Spleen (tissue), 11 donors: ENCODE results near the gene B4GALT2. TPM values are rescaled to one million over a fixed set of nuclear protein-coding genes. Genes with fewer than 3 reads are reported as not detected.

ENCODE experiments used
- DNase-seq: peaks from one replicate; pipeline ENCODE4 v3.0.0-alpha.2; 2020
- H3K27ac ChIP-seq, 8 donors: fragments of 200-600 bp; sonication (generic) in 7 of 8; 1 replicate in 4 of 8; 2 replicates in 4 of 8; pipeline versions ENCODE4 v1.5.0 to v1.8.0; 2016 to 2021; ENCODE audit warnings: inconsistent platforms in 4 of 8, mild to moderate bottlenecking in 4 of 8, moderate library complexity in 1 of 8
- H3K27me3 ChIP-seq, 7 donors: fragments of 200-600 bp; sonication (generic) in 6 of 7; replicated peaks in 1 of 7; 1 replicate in 4 of 7; 2 replicates in 3 of 7; pipeline versions ENCODE4 v1.5.0 to v1.8.0; 2016 to 2021; ENCODE audit warnings: inconsistent platforms in 3 of 7, mild to moderate bottlenecking in 1 of 7
- H3K36me3 ChIP-seq, 6 donors: fragments of 200-600 bp; sonication (generic) in 5 of 6; 1 replicate in 4 of 6; 2 replicates in 2 of 6; pipeline versions ENCODE4 v1.5.0 to v1.8.0; 2016 to 2021; ENCODE audit warnings: inconsistent platforms in 2 of 6
- H3K4me1 ChIP-seq, 6 donors: fragments of 200-600 bp; sonication (generic) in 5 of 6; 1 replicate in 3 of 6; 2 replicates in 3 of 6; pipeline versions ENCODE4 v1.5.0 to v1.8.0; 2016 to 2021; ENCODE audit warnings: inconsistent platforms in 3 of 6
- H3K4me3 ChIP-seq, 8 donors: fragments of 200-600 bp; sonication (generic) in 7 of 8; 1 replicate in 4 of 8; 2 replicates in 4 of 8; pipeline versions ENCODE4 v1.5.0 to v1.8.0; 2016 to 2021; ENCODE audit warnings: inconsistent platforms in 4 of 8, mild to moderate bottlenecking in 4 of 8, moderate library complexity in 2 of 8
- H3K9me3 ChIP-seq, 8 donors: fragments of 200-600 bp; sonication (generic) in 7 of 8; 1 replicate in 4 of 8; 2 replicates in 4 of 8; pipeline versions ENCODE4 v1.5.0 to v1.8.0; 2016 to 2021; ENCODE audit warnings: inconsistent platforms in 4 of 8
- POLR2A ChIP-seq, 3 donors: fragments of 450-650 bp; IDR thresholded peaks; one replicate each; pipeline ENCODE4 v1.5.1; 2017; ENCODE audit warnings: antibody characterized with exemption in 3 of 3, mild to moderate bottlenecking in 1 of 3
- POLR2AphosphoS5 ChIP-seq, 3 donors: sonication (generic); formaldehyde crosslinking; IDR thresholded peaks; one replicate each; pipeline ENCODE4 v1.5.1; 2017; ENCODE audit warnings: antibody characterized with exemption in 3 of 3
- WGBS, 5 donors: extraction: QIAGEN DNeasy Blood & Tissue Kit in 3 of 5; methylation state at CpG; one replicate each; pipeline versions ENCODE4 v1.1.5 to v1.1.7; 2013 to 2018; 5-methylcytosine and 5-hydroxymethylcytosine counted together
- intact Hi-C: fragments of 100-400 bp; cut with DNase I; formaldehyde crosslinking; loops from one replicate; pipeline ENCODE4 v1.15.0; 2023; ENCODE audit warnings: low total_unique reads
- polyA plus RNA-seq, 3 donors: library from polyadenylated mRNA; stranded (reverse); fragments of 200-250 nt; gene quantifications; one replicate each; pipeline ENCODE4 v1.2.1, GENCODE V29; 2013
- total RNA-seq, 7 donors: library from RNA; depleted of rRNA in 3 of 7; stranded (reverse); fragments of >200 nt in 3 of 7; fragmentation: NEBNext Ultra II Directional in 4 of 7; extraction: Animal tissue kit (Norgen Biotek cat#: 25700) in 4 of 7; gene quantifications; one replicate each; pipeline versions ENCODE4 v1.1.0 to v1.2.1, GENCODE V29; 2016 to 2021
- TF ChIP-seq, protein P1 (sequence below), 11 experiments: fragments of 200-600 bp in 7 of 11; fragments of 450-650 bp in 4 of 11; sonication (generic) in 4 of 11; IDR thresholded peaks in 8 of 11; conservative IDR thresholded peaks in 3 of 11; 1 replicate in 7 of 11; 2 replicates in 4 of 11; pipeline versions ENCODE4 v1.4.0 to v1.8.0; 2016 to 2021; ENCODE audit warnings: antibody characterized with exemption in 11 of 11, inconsistent platforms in 4 of 11, mild to moderate bottlenecking in 1 of 11
- donor health status: healthy with polysubstance abuse.
- donor health status: DM: no; HTN: no; CAD: no; lungs with moderate emphysema.
- donor health status: DM: no; HTN: no; CAD: no.
- donor health status: Bipolar disorder and iron deficiency.
- donor health status: healthy.
- donor health status: DM: no; HTN: no; CAD: no.
- donor health status: DM: yes; HTN: yes; CAD: no.

The B4GALT2 gene
- total and polyA plus RNA-seq, 10 donors, result 7.0 to 23.3 (median 12.8) TPM

DNA sequence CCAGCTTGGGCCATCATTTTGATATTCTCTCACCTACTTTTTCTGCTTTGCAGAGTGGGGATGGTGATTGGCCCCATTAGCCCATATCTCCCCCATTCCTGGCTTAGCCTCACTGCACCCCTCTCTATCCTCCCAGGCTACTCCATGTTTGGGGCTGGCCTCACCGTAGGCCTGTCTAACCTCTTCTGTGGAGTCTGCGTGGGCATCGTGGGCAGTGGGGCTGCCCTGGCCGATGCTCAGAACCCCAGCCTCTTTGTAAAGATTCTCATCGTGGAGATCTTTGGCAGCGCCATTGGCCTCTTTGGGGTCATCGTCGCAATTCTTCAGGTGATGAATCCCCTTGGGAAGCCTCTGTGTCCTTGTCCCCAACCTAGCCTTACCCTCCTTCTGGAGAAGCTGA lies 2.1 kb upstream of the B4GALT2 start:
- Histone ChIP-seq H3K36me3 (peaks cover 0 to 42% (median 26%) of the 10 kb centered on the region in 6 donors), H3K4me1 (peaks cover 31 to 74% (median 61%) of the 10 kb centered on the region in 6 donors), H3K27me3 (peaks cover 0 to 6% (median 0%) of the 10 kb centered on the region in 7 donors), H3K9me3 (no peaks in the 10 kb centered on the region), H3K4me3 (peak overlapping the region in 2 of 8 donors; percentile 77 to 87), H3K27ac (no peak overlapping the region)
- TF ChIP-seq POLR2A (IDR thresholded peaks at IDR 0.05), result no peak
- no peak for TF ChIP-seq POLR2AphosphoS5 (IDR thresholded peaks at IDR 0.05)
- TF ChIP-seq, protein P1, sequence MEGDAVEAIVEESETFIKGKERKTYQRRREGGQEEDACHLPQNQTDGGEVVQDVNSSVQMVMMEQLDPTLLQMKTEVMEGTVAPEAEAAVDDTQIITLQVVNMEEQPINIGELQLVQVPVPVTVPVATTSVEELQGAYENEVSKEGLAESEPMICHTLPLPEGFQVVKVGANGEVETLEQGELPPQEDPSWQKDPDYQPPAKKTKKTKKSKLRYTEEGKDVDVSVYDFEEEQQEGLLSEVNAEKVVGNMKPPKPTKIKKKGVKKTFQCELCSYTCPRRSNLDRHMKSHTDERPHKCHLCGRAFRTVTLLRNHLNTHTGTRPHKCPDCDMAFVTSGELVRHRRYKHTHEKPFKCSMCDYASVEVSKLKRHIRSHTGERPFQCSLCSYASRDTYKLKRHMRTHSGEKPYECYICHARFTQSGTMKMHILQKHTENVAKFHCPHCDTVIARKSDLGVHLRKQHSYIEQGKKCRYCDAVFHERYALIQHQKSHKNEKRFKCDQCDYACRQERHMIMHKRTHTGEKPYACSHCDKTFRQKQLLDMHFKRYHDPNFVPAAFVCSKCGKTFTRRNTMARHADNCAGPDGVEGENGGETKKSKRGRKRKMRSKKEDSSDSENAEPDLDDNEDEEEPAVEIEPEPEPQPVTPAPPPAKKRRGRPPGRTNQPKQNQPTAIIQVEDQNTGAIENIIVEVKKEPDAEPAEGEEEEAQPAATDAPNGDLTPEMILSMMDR (IDR thresholded peaks at IDR 0.05 in 8 of 11, conservative IDR thresholded peaks at IDR 0.05 in 3 of 11), result no peak
- intact Hi-C loops, result no loop called here
- DNase-seq, result peak; percentile 72
- 92 to 96% (median 93%) methylated on average over 8 of the region's 8 CpGs for WGBS, 5 donors

DNA sequence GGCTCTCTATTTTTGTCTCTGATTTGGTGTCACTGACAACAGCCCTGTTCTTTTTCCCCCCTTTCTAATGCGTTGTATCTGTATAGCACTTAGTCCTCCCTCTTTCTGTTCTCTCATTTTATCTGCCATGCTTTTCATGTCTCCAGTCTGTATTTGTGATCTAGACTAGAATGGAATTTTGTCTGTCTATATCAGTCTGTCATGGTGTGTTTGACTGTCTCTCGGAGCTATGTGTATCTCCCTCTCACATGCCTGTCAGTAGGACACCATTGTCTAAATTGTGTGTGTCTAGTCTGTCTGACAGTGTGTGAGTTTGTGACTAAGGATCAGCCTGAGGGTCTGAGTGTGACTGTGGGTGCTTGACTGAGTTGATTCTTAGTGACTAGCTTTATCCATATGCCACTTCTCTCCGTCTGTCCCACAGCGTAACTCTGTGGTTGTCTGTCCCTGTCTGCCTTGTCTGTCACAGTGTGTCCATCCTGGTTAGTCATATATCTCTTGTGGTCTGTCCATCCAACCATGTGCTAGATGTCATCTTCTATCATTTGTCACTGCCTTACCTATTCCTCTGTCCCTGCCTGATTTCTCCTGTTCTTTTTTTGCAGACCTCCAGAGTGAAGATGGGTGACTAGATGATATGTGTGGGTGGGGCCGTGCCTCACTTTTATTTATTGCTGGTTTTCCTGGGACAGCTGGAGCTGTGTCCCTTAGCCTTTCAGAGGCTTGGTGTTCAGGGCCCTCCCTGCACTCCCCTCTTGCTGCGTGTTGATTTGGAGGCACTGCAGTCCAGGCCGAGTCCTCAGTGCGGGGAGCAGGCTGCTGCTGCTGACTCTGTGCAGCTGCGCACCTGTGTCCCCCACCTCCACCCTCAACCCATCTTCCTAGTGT lies 1.4 kb upstream of the B4GALT2 start:
- intact Hi-C loops, result no loop called here
- Histone ChIP-seq H3K4me3 (peak overlapping the region in 1 of 8 donors; percentile 85), H3K36me3 (peaks cover 0 to 35% (median 19%) of the 10 kb centered on the region in 6 donors), H3K4me1 (peaks cover 31 to 77% (median 61%) of the 10 kb centered on the region in 6 donors), H3K27ac (peak overlapping the region in 2 of 8 donors; percentile 55 to 65), H3K27me3 (peaks cover 0 to 6% (median 0%) of the 10 kb centered on the region in 7 donors), H3K9me3 (no peaks in the 10 kb centered on the region)
- WGBS, 5 donors, result 82 to 90% (median 86%) methylated on average over 9 of the region's 9 CpGs
- TF ChIP-seq POLR2AphosphoS5 (IDR thresholded peaks at IDR 0.05) (peak in 1 of 3 donors; percentile 10), POLR2A (IDR thresholded peaks at IDR 0.05) (no peak)
- TF ChIP-seq, protein P1 (IDR thresholded peaks at IDR 0.05 in 8 of 11, conservative IDR thresholded peaks at IDR 0.05 in 3 of 11), result no peak
- no peak for DNase-seq

DNA sequence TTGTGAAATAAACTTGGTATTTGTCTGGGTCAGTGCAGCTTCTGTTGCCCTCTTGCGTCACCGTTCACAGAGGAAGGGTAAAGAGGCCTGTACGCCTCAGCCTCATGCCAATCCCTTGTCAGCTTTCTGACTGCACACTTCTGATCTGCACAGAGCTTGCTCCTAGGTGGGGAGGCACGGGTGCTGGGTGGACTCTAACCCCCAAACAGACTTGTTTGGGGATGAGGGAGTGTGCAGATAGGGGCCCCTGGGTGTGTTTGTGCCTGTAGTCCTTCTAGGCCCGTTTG lies 803 bp upstream of the B4GALT2 start:
- intact Hi-C loops, result no loop called here
- peaks cover 31 to 83% (median 61%) of the 10 kb centered on the region in 6 donors for H3K4me1 ChIP-seq
- no peaks in the 10 kb centered on the region for H3K9me3 ChIP-seq
- peaks cover 0 to 6% (median 0%) of the 10 kb centered on the region in 7 donors for H3K27me3 ChIP-seq
- peaks cover 0 to 29% (median 16%) of the 10 kb centered on the region in 6 donors for H3K36me3 ChIP-seq
- TF ChIP-seq POLR2AphosphoS5 (IDR thresholded peaks at IDR 0.05) (no peak), POLR2A (IDR thresholded peaks at IDR 0.05) (no peak)
- TF ChIP-seq, protein P1 (IDR thresholded peaks at IDR 0.05 in 8 of 11, conservative IDR thresholded peaks at IDR 0.05 in 3 of 11), result no peak
- DNase-seq, result peak; percentile 66
- peak overlapping the region in 1 of 8 donors; percentile 85 for H3K4me3 ChIP-seq
- peak overlapping the region in 2 of 8 donors; percentile 55 to 65 for H3K27ac ChIP-seq
- 52 to 77% (median 67%) methylated on average over 4 to 5 of the region's 5 CpGs for WGBS, 5 donors

DNA sequence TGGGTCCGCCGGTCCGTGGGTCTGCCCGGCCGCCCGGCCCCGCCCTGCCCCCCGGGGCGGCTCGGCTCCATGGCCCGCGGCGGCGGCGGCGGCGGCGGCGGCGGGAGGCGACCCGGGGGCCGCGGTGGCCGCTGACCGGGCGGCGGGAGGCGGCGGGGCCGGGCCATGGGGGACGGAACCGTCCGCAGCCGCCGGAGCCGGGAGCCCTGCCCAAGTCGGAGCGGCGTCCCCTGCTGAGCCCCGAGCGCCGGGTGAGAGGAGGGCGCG lies 184 bp downstream of the B4GALT2 start:
- no peak for DNase-seq
- Histone ChIP-seq H3K9me3 (no peaks in the 10 kb centered on the region), H3K36me3 (peaks cover 0 to 28% (median 16%) of the 10 kb centered on the region in 6 donors), H3K4me1 (peaks cover 26 to 82% (median 58%) of the 10 kb centered on the region in 6 donors), H3K4me3 (peak overlapping the region; percentile 55 to 85 (median 67)), H3K27ac (peak overlapping the region in 6 of 8 donors; percentile 27 to 74 (median 50)), H3K27me3 (peaks cover 0 to 6% (median 0%) of the 10 kb centered on the region in 7 donors)
- TF ChIP-seq, protein P1 (IDR thresholded peaks at IDR 0.05 in 8 of 11, conservative IDR thresholded peaks at IDR 0.05 in 3 of 11), result no peak
- no peak for TF ChIP-seq POLR2AphosphoS5 (IDR thresholded peaks at IDR 0.05)
- TF ChIP-seq POLR2A (IDR thresholded peaks at IDR 0.05), result no peak
- 0 to 3% (median 0%) methylated on average over 6 to 45 of the region's 45 CpGs; no CpG with 5 or more reads in 1 of the 5 donors for WGBS, 5 donors
- intact Hi-C loops, result no loop called here
